ENCODE results near the gene KCNK6. TPM values are rescaled to one million over a fixed set of nuclear protein-coding genes. Genes with fewer than 3 reads are reported as not detected.
"Not testable (repeated sequence)": the region's sequence is repeated elsewhere in the genome, so short reads cannot be mapped to it uniquely, and the experiment has no call there.

The KCNK6 gene
- total RNA-seq, 1 donor from 2014 or later = 27.3 TPM

DNA sequence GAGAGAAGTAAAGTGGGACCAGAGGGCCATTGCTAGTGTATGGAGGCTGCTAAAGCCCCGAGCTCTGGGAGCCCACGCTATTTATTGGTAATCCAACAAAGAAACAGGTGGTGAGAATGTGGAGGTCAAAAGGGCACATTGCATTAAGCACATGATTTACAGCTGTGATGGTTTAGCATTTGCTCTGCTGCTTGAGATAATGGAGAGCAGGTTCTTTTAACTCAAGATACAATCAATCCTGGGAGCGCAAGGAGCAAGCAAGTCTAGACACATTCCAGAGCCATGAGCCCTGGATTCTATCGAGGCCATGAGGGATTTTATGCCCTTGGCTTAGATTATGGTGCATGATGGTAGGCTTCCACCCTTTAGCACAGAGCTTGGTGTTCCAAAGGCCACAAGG, 19.4 kb downstream of the KCNK6 start:
- not testable (repeated sequence) for H3K27me3 Mint-ChIP-seq (ENCODE audit: low read depth); H3K4me3 Mint-ChIP-seq (ENCODE audit: low read depth); H3K27ac Mint-ChIP-seq; H3K36me3 Mint-ChIP-seq (ENCODE audit: low read depth); H3K9me3 Mint-ChIP-seq; H3K4me1 Mint-ChIP-seq (ENCODE audit: low read depth); DNase-seq (ENCODE audit: low spot score)
- intact Hi-C loops (cut with micrococcal nuclease) = loop anchor here (5.0 kb wide), 1 partner anchor 82 kb away; the partner anchor contains the start of gene PPP1R14A

DNA sequence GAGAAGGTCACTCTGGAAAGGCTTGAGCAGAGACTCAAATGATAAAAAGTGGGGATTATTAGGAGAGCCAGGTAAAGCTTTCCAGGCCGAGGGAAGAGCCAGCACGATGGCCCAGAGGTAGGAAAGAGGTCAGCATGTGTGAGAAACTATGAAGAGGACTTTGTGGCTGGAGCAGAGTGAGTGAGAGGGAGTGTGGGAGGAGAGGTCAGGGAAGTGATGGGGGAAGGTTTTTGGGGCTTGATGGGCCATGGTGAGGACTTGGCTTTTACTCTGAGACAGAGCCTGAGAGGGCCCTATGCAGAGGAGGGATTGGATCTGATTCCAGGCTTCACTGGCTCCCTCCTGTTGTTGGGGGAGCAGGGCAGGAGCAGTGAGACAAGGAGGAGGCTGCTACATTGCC, 21.3 kb downstream of the KCNK6 start:
- no peaks in the 10 kb centered on the region for H3K27me3 Mint-ChIP-seq (ENCODE audit: low read depth)
- no peak overlapping the region for H3K27ac Mint-ChIP-seq
- peaks cover 7% of the 10 kb centered on the region for H3K4me1 Mint-ChIP-seq (ENCODE audit: low read depth)
- intact Hi-C loops (cut with micrococcal nuclease) = no loop called here
- DNase-seq (ENCODE audit: low spot score) = no peak
- H3K36me3 Mint-ChIP-seq (ENCODE audit: low read depth) = no peaks in the 10 kb centered on the region
- H3K4me3 Mint-ChIP-seq (ENCODE audit: low read depth) = no peak overlapping the region
- H3K9me3 Mint-ChIP-seq = no peaks in the 10 kb centered on the region

GRCh38 chr19:38346837-38347236, 27.2 kb downstream of the KCNK6 start:
- no peak overlapping the region for H3K27ac Mint-ChIP-seq
- no peaks in the 10 kb centered on the region for H3K9me3 Mint-ChIP-seq
- H3K4me3 Mint-ChIP-seq (ENCODE audit: low read depth) = no peak overlapping the region
- H3K36me3 Mint-ChIP-seq (ENCODE audit: low read depth) = no peaks in the 10 kb centered on the region
- H3K4me1 Mint-ChIP-seq (ENCODE audit: low read depth) = no peaks in the 10 kb centered on the region
- intact Hi-C loops (cut with micrococcal nuclease) = no loop called here
- DNase-seq (ENCODE audit: low spot score) = no peak
- H3K27me3 Mint-ChIP-seq (ENCODE audit: low read depth) = no peaks in the 10 kb centered on the region

DNA sequence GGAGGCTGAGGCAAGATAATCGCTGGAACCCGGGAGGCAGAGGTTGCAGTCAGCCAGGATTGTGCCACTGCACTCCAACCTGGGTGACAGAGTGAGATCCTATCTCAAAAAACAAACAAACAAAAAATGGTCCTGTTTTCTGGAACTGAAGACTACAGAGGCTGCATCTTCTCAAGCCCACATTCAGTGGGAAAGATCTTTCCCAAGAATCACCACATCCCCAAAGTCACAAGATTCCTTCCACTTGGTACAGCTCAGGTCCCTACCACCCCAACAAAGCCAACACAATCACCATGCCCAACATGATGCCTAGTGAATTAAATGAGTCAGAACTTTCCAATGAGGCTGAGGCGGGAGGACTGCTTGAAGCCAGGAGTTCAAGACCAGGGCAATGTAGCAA, 31.2 kb downstream of the KCNK6 start:
- Mint-ChIP-seq H3K27me3 (ENCODE audit: low read depth) (peaks cover 1% of the 10 kb centered on the region), H3K4me1 (ENCODE audit: low read depth) (no peaks in the 10 kb centered on the region), H3K9me3 (no peaks in the 10 kb centered on the region), H3K36me3 (ENCODE audit: low read depth) (no peaks in the 10 kb centered on the region), H3K27ac (no peak overlapping the region), H3K4me3 (ENCODE audit: low read depth) (no peak overlapping the region)
- DNase-seq (ENCODE audit: low spot score) = no peak
- intact Hi-C loops (cut with micrococcal nuclease) = no loop called here

DNA sequence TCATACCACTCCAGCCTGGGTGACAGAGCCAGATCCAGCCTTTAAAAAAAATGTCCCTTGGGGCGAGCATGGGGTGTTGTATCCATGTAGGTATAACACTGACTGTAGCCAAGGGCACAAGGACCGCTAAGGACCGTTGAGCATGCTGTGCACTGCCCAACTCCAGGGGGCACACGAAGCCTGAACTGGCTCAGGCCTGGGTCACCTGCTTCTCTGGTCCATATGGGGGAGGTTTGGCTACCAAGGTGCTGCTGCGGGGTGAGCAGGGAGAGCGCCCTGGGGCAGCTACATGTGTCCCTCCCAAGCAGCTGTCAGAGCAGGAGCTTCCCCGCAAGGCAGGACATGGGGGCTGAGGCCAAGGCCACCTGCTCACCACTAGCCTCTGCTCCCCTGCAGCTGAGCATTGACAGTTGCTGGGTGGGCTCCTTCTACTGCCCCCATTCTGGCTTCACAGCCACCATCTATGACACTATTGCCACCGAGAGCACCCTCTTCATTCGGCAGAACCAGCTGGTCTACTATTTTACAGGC, 32.3 kb downstream of the KCNK6 start:
- intact Hi-C loops (cut with micrococcal nuclease) = no loop called here
- H3K9me3 Mint-ChIP-seq = no peaks in the 10 kb centered on the region
- DNase-seq (ENCODE audit: low spot score) = no peak
- no peaks in the 10 kb centered on the region for H3K4me1 Mint-ChIP-seq (ENCODE audit: low read depth)
- no peak overlapping the region for H3K4me3 Mint-ChIP-seq (ENCODE audit: low read depth)
- H3K27me3 Mint-ChIP-seq (ENCODE audit: low read depth) = peaks cover 7% of the 10 kb centered on the region
- H3K36me3 Mint-ChIP-seq (ENCODE audit: low read depth) = no peaks in the 10 kb centered on the region
- no peak overlapping the region for H3K27ac Mint-ChIP-seq

GRCh38 chr19:38352611-38353010, 33.0 kb downstream of the KCNK6 start:
- Mint-ChIP-seq H3K27ac (no peak overlapping the region), H3K9me3 (no peaks in the 10 kb centered on the region), H3K4me3 (ENCODE audit: low read depth) (no peak overlapping the region), H3K36me3 (ENCODE audit: low read depth) (no peaks in the 10 kb centered on the region), H3K4me1 (ENCODE audit: low read depth) (no peaks in the 10 kb centered on the region), H3K27me3 (ENCODE audit: low read depth) (peaks cover 7% of the 10 kb centered on the region)
- intact Hi-C loops (cut with micrococcal nuclease) = no loop called here
- no peak for DNase-seq (ENCODE audit: low spot score)

DNA sequence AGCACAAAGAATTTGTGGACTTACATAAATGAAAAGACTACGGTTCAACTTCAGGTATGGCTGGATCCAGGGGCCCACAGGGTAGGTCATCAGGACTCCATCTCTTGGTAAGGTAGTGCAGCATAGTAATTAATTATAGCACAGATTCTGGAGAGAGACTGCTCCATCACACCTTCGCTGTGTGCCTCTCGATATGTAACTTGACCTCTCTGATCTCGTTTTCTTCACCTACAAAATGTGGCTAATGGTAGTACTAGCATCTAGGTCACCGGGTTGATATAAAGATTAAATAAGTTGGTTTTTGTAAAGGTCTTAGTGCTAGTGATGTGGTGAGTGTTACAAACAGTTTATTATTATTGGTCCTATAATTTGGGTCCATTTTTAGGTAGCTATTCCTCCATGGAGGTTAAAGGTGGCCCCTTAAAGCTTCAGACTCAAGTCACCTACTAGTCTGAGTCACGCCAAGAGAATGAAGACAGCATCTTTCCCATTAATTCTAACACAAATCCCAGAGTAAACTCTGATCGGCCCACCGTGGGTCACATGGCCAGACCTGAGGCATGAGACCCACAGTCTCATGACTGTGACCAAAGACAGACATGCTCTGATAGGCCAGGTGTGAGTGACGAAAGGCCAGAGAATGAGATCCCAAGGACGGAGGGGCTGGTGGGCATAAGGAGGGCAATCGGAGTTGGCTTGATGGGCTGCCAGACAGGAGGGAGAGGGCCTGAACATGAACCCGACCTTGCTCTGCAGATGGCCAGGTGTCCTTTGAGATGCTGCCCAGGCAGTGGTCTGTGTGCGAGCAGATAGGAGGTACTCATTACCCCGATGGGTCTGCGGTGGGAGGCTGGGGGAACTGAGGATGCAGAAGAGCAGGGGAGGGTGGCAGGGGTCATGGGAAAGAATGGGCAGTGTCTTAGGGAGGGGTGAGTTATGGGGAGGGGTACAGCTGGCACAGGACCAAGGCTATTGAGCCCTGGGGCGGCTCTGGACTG, 36.4 kb downstream of the KCNK6 start:
- intact Hi-C loops (cut with micrococcal nuclease) = no loop called here

GRCh38 chr19:38358071-38358470, 38.4 kb downstream of the KCNK6 start:
- H3K9me3 Mint-ChIP-seq = no peaks in the 10 kb centered on the region
- intact Hi-C loops (cut with micrococcal nuclease) = no loop called here
- H3K4me3 Mint-ChIP-seq (ENCODE audit: low read depth) = no peak overlapping the region
- H3K36me3 Mint-ChIP-seq (ENCODE audit: low read depth) = no peaks in the 10 kb centered on the region
- no peak overlapping the region for H3K27ac Mint-ChIP-seq
- H3K4me1 Mint-ChIP-seq (ENCODE audit: low read depth) = peaks cover 11% of the 10 kb centered on the region
- H3K27me3 Mint-ChIP-seq (ENCODE audit: low read depth) = peaks cover 38% of the 10 kb centered on the region
- DNase-seq (ENCODE audit: low spot score) = no peak

More for the DNA sequence above, 36.4 kb downstream of the KCNK6 start:
- peaks cover 5% of the 10 kb centered on the region for H3K4me1 Mint-ChIP-seq (ENCODE audit: low read depth)
- no peak overlapping the region for H3K27ac Mint-ChIP-seq
- no peaks in the 10 kb centered on the region for H3K36me3 Mint-ChIP-seq (ENCODE audit: low read depth)
- H3K27me3 Mint-ChIP-seq (ENCODE audit: low read depth) = peaks cover 30% of the 10 kb centered on the region
- H3K4me3 Mint-ChIP-seq (ENCODE audit: low read depth) = no peak overlapping the region
- DNase-seq (ENCODE audit: low spot score) = no peak
- H3K9me3 Mint-ChIP-seq = no peaks in the 10 kb centered on the region

DNA sequence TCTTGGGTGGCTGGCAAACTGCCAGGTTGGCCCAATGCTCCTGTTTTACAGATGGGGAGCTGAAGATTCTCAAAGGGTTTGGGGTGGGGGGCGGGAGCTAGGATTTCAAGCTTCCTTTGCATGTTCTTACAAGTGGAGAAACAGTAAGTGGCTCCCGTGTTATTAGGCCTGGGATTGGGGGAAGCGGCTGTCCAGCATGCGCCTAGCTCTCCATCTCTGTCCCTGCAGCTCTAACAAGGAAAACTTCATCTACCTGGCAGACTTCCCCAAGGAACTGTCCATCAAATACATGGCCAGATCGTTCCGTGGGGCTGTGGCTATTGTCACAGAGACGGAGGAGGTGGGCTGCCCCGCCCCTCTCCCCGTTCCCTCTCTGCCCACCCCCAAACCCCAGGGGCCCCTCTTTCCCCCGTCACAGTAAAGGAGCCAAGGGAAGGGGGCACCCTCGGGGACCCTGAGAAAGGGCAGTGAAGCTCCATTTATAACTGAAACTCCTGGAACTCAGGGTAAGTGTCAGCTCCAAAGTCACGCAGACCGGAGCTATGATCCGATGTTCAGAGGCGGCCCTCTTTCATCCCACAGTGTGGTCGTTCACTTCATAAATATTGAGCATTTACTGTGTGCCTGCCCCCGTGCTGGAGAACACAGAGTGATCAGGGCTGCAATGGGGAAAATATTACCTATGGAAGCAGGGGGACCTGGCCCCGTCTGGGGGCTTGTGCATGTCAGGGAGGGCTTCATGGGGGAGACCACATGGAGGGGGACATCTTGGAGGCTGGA, 39.8 kb downstream of the KCNK6 start:
- Mint-ChIP-seq H3K4me1 (ENCODE audit: low read depth) (peaks cover 11% of the 10 kb centered on the region), H3K27ac (peak overlapping the region; percentile 22), H3K4me3 (ENCODE audit: low read depth) (peak overlapping the region; percentile 88), H3K27me3 (ENCODE audit: low read depth) (peaks cover 38% of the 10 kb centered on the region), H3K36me3 (ENCODE audit: low read depth) (no peaks in the 10 kb centered on the region), H3K9me3 (no peaks in the 10 kb centered on the region)
- no peak for DNase-seq (ENCODE audit: low spot score)
- intact Hi-C loops (cut with micrococcal nuclease) = no loop called here

- Mint-ChIP-seq H3K4me1 (ENCODE audit: low read depth) (peaks cover 11% of the 10 kb centered on the region), H3K9me3 (no peaks in the 10 kb centered on the region), H3K27me3 (ENCODE audit: low read depth) (peaks cover 38% of the 10 kb centered on the region), H3K27ac (no peak overlapping the region), H3K36me3 (ENCODE audit: low read depth) (no peaks in the 10 kb centered on the region), H3K4me3 (ENCODE audit: low read depth) (peak overlapping the region; percentile 88)
- DNase-seq (ENCODE audit: low spot score) = no peak
- intact Hi-C loops (cut with micrococcal nuclease) = no loop called here
Measured at GRCh38 chr19:38360351-38360750, 40.7 kb downstream of the KCNK6 start.

GRCh38 chr19:38360839-38361631, 41.4 kb downstream of the KCNK6 start:
- peaks cover 11% of the 10 kb centered on the region for H3K4me1 Mint-ChIP-seq (ENCODE audit: low read depth)
- DNase-seq (ENCODE audit: low spot score) = no peak
- H3K36me3 Mint-ChIP-seq (ENCODE audit: low read depth) = no peaks in the 10 kb centered on the region
- peak overlapping the region; percentile 88 for H3K4me3 Mint-ChIP-seq (ENCODE audit: low read depth)
- H3K27ac Mint-ChIP-seq = no peak overlapping the region
- no peaks in the 10 kb centered on the region for H3K9me3 Mint-ChIP-seq
- peaks cover 35% of the 10 kb centered on the region for H3K27me3 Mint-ChIP-seq (ENCODE audit: low read depth)
- intact Hi-C loops (cut with micrococcal nuclease) = no loop called here

- Mint-ChIP-seq H3K9me3 (no peaks in the 10 kb centered on the region), H3K4me1 (ENCODE audit: low read depth) (peaks cover 11% of the 10 kb centered on the region), H3K36me3 (ENCODE audit: low read depth) (no peaks in the 10 kb centered on the region), H3K4me3 (ENCODE audit: low read depth) (peak overlapping the region; percentile 88), H3K27me3 (ENCODE audit: low read depth) (peaks cover 33% of the 10 kb centered on the region), H3K27ac (peak overlapping the region; percentile 81)
- DNase-seq (ENCODE audit: low spot score) = peak; percentile 77
- intact Hi-C loops (cut with micrococcal nuclease) = loop anchor here (1.0 kb wide), 2 partner anchors 13 to 26 kb away; partner anchors contain the start of genes CATSPERG and PSMD8
Measured at GRCh38 chr19:38361633-38362075, 42.0 kb downstream of the KCNK6 start.

Data from activated T-helper 2 cell treated with anti-CD3 and anti-CD28 coated beads, Interferon-gamma antibody, Interleukin-2, Interleukin-4, amounts not matched to agents 10 μg/mL and 5 μg/mL and 100 μg/mL, durations not matched to agents 14 hours and 24 hours and 36 hours (primary cell).